ENCODE data around the gene TMEM26. TPM values are rescaled to one million over a fixed set of nuclear protein-coding genes. Genes with fewer than 3 reads are reported as not detected.

The TMEM26 gene
- total RNA-seq, 4 donors from 2014 or later = 0.22 to 1.0 TPM; not detected in 2

DNA sequence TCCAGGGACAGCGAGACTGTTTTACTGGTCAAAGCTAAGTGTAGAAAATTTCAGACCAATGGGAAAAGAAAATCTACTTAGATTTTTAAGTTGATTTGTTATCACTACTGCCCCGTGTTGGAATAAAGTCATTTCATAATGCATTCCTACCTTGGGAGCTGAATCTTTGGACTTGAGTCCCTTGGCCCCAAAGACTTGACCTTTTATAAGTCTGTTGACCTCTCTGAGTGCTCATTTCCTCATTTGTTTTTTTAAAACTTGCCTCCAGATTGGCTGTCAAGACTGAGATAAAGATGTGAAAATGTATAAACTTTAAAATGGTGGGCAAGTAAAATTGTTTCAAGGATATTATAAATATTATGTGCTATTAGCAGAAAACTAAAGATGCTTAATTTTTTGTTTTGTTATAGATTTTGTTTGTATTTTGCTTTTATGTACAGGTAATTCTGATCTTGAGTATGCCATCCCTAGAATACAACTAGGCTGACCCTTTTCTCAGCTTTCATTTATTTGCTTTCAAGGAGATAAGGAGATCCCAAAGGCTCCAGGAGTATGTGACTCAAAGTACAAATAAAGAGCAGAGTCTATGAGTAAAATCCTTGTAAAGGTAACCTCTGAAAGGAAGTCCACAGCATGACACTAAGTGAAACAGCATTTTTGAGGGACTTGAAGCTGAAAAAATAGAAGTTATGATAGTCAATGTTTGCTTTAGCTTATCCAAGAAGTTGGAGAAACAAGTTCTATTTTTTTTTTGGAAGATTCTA is 54.6 kb downstream of the TMEM26 start:
- TF ChIP-seq, protein P1, sequence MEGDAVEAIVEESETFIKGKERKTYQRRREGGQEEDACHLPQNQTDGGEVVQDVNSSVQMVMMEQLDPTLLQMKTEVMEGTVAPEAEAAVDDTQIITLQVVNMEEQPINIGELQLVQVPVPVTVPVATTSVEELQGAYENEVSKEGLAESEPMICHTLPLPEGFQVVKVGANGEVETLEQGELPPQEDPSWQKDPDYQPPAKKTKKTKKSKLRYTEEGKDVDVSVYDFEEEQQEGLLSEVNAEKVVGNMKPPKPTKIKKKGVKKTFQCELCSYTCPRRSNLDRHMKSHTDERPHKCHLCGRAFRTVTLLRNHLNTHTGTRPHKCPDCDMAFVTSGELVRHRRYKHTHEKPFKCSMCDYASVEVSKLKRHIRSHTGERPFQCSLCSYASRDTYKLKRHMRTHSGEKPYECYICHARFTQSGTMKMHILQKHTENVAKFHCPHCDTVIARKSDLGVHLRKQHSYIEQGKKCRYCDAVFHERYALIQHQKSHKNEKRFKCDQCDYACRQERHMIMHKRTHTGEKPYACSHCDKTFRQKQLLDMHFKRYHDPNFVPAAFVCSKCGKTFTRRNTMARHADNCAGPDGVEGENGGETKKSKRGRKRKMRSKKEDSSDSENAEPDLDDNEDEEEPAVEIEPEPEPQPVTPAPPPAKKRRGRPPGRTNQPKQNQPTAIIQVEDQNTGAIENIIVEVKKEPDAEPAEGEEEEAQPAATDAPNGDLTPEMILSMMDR (IDR thresholded peaks at IDR 0.05; ENCODE audit: low read depth) = no peak

DNA sequence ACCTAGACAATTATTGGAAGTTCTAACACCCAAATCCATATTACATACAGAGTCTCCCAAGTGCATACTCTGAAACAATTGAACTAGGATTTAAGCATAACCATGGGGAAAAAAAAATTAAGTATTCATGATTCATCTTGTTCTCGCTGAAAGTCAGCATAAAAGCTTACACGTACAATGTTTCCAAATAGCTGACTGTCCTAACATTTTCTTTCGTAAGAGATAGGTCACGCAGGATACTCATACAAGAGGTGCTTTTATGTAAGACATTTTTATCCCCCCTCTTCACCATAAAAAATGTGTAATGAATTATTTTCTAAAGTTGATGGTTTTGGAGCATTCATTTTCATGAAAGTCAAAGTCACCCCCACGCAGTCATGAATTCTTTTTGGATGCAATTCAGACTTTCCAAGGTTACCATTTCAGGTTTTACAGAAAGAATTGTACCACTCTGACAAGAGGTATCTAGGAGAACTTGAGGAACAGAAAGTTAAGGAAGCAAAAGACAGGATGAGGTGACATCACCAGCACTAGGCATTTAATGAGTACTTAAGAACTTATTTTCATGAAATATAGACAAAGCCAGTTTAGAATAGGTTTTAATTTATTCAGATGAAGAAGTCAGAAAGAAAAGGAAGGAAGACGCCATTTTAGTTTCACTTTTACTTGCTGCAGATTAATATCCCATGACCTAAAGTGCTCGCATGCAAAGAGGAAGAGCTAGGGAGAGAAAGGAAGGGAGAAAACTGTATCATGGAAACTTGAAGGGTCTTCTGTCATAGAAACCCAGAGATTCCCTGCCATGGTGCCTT is 55.8 kb downstream of the TMEM26 start:
- TF ChIP-seq, protein P1 (IDR thresholded peaks at IDR 0.05; ENCODE audit: low read depth) = no peak

DNA sequence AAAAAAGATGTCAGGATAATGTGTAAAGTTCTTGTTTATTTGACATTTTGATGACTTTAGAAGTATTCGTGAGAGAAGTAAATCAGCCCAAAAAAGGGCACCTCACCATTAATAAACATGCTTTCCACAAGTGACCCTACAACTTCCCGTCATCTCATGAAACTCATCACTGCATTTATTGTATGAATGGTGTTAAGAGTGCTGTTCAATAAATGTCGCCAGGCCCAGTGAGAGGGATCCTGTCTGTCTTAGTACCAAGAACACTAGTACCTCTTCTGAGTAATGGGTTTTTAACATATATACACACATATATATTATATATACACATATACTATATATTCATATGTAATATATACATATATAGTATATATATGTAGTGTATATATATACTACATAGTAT is 61.9 kb downstream of the TMEM26 start:
- TF ChIP-seq, protein P1 (IDR thresholded peaks at IDR 0.05; ENCODE audit: low read depth) = no peak

DNA sequence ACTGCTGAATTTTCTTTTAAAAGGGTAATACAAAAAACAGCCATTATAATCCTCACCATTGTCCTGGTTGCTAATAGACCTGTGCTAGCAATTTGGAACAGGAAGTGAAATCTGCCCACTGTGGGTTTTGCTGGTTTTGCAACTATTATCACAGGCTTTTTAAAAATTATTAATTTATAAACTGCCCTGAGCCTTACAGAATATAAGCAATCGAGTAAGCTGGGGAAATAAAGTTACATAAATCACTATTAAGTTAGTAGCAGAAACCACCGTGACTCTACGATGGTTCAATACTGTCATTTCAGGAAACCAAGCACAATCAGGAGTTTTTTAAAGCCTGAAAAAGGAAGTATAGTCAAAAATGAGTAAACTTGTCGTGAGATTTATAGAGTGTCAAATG is 62.3 kb downstream of the TMEM26 start:
- TF ChIP-seq, protein P1 (IDR thresholded peaks at IDR 0.05; ENCODE audit: low read depth) = no peak

DNA sequence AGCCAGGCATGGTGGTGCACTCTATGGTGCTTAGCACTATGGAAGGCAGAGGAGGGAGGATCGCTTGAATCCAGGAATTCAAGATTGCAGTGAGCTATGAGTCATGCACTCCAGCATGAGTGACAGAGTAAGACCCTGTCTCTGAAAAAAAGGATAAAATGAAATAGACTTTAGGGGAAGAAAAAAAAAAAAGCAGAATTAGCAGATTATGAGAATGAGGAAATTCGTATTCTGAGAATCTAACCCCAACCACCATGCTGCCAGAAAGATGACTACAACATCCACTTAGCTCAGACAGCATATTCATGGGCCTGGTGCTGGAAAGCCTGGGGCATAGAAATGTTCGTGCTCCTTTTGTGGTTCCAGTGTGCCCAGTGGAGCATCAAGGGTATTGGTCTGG is 63.3 kb downstream of the TMEM26 start:
- TF ChIP-seq, protein P1 (IDR thresholded peaks at IDR 0.05; ENCODE audit: low read depth) = no peak

DNA sequence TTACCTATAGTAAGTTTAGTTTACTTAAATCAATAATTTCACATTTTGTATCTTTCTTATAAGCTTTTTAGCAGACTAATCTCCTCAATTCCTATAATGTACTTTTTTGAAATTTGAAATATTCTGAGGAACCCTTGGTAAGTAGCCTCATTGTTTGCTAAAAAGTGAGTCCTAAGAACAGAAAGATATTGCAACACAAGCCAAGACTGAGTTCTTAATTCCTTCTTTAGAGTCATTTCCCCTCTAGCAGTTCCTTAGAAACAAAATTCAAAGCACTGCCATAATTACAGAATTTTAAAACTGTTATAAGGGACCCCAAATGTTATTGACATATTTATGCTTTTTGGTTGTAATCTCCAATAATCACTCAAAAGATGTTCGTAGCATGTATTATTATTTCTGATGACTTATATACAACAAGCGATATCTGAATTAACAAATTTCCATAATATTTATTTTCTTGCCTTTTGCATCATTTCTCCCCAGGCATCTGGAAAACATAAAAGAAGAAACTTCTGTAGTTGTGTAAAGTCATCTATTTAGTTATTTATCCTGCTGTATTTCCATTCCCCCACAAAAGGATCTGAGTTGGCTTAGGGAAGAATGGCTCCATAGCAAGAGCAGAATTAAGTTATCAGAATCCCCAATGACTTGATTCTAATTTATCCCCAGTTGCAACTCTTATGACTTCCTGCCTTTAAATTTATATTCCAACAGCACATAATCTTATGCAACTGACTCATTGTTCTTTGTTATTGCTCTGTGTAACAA is 67.8 kb downstream of the TMEM26 start:
- TF ChIP-seq, protein P1 (IDR thresholded peaks at IDR 0.05; ENCODE audit: low read depth) = no peak

DNA sequence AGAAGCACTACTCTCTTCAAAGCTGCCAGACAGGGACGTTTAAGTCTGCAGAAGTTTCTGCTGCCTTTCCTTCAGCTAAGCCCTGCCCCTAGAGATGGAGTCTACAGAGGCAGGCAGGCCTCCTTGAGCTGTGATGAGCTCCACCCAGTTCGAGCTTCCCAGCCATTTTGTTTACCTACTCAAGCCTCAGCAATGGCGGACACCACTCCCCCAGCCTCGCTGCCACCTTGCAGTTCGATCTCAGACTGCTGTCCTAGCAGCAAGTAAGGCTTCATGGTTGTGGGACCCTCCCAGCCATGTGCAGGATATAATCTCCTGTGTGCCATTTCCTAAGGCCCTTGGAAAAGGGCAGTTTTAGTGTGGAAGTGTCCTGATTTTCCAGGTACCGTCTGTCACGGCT is 74.3 kb downstream of the TMEM26 start:
- TF ChIP-seq, protein P1 (IDR thresholded peaks at IDR 0.05; ENCODE audit: low read depth) = no peak
